ENCODE data around the gene MBD3L3. TPM values are rescaled to one million over a fixed set of nuclear protein-coding genes. Genes with fewer than 3 reads are reported as not detected.

Gene MBD3L3
- total and polyA plus RNA-seq, 9 of the 15 experiments (the other 6 are each of a cell fraction or from before 2014, with no cell fraction given) = not detected

DNA sequence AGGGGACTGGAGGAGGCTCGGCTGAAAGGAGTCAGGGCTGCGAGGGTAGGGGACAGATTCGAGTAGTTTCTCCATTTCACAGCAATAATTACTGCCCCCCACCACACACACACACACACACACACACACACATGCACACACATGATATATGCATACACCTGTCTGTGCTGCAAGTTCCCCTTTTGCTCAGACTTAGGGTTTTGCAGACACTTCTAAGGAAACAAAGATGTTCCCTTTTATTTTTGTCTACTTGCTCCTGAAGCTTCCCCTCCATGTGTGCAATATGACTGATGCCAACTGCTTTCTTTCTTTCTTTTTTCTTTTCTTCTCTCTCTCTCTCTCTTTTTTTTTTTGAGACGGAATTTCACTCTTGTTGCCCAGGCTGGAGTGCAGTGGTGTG is 50.6 kb downstream of the MBD3L3 start (continued):
- TF ChIP-seq, protein P1, sequence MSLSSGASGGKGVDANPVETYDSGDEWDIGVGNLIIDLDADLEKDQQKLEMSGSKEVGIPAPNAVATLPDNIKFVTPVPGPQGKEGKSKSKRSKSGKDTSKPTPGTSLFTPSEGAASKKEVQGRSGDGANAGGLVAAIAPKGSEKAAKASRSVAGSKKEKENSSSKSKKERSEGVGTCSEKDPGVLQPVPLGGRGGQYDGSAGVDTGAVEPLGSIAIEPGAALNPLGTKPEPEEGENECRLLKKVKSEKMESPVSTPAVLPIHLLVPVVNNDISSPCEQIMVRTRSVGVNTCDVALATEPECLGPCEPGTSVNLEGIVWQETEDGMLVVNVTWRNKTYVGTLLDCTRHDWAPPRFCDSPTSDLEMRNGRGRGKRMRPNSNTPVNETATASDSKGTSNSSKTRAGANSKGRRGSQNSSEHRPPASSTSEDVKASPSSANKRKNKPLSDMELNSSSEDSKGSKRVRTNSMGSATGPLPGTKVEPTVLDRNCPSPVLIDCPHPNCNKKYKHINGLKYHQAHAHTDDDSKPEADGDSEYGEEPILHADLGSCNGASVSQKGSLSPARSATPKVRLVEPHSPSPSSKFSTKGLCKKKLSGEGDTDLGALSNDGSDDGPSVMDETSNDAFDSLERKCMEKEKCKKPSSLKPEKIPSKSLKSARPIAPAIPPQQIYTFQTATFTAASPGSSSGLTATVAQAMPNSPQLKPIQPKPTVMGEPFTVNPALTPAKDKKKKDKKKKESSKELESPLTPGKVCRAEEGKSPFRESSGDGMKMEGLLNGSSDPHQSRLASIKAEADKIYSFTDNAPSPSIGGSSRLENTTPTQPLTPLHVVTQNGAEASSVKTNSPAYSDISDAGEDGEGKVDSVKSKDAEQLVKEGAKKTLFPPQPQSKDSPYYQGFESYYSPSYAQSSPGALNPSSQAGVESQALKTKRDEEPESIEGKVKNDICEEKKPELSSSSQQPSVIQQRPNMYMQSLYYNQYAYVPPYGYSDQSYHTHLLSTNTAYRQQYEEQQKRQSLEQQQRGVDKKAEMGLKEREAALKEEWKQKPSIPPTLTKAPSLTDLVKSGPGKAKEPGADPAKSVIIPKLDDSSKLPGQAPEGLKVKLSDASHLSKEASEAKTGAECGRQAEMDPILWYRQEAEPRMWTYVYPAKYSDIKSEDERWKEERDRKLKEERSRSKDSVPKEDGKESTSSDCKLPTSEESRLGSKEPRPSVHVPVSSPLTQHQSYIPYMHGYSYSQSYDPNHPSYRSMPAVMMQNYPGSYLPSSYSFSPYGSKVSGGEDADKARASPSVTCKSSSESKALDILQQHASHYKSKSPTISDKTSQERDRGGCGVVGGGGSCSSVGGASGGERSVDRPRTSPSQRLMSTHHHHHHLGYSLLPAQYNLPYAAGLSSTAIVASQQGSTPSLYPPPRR (CRISPR knock-in tag; IDR thresholded peaks at IDR 0.05; ENCODE audit: borderline replicate concordance) = no peak
- TF ChIP-seq, protein P2, sequence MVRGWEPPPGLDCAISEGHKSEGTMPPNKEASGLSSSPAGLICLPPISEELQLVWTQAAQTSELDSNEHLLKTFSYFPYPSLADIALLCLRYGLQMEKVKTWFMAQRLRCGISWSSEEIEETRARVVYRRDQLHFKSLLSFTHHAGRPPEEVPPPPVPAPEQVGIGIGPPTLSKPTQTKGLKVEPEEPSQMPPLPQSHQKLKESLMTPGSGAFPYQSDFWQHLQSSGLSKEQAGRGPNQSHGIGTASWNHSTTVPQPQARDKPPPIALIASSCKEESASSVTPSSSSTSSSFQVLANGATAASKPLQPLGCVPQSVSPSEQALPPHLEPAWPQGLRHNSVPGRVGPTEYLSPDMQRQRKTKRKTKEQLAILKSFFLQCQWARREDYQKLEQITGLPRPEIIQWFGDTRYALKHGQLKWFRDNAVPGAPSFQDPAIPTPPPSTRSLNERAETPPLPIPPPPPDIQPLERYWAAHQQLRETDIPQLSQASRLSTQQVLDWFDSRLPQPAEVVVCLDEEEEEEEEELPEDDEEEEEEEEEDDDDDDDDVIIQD (CRISPR knock-in tag; IDR thresholded peaks at IDR 0.05) = no peak
- TF ChIP-seq, protein P3, sequence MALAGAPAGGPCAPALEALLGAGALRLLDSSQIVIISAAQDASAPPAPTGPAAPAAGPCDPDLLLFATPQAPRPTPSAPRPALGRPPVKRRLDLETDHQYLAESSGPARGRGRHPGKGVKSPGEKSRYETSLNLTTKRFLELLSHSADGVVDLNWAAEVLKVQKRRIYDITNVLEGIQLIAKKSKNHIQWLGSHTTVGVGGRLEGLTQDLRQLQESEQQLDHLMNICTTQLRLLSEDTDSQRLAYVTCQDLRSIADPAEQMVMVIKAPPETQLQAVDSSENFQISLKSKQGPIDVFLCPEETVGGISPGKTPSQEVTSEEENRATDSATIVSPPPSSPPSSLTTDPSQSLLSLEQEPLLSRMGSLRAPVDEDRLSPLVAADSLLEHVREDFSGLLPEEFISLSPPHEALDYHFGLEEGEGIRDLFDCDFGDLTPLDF (CRISPR knock-in tag; IDR thresholded peaks at IDR 0.05) = no peak
- no peak for TF ChIP-seq ZBTB8A (IDR thresholded peaks at IDR 0.05; ENCODE audit: partially characterized antibody)
- no peak for TF ChIP-seq TRIM28 (IDR thresholded peaks at IDR 0.05)
- no peak for TF ChIP-seq BACH1 (tag; IDR thresholded peaks at IDR 0.05)

Other genes with a start within 250 kb of the MBD3L3 start
- gene ADGRE1, start 171.1 kb downstream of the MBD3L3 start, total RNA-seq (2014; rRNA removed) = 0.08 and 0.09 TPM in 2 replicates
- 0.22 and 0.45 TPM in 2 replicates for gene ADGRE1, start 171.1 kb downstream of the MBD3L3 start, total RNA-seq (2014; rRNA removed; fragmentation: Illumina TruSeq; extraction: Trizol)
- gene ADGRE1, start 171.1 kb downstream of the MBD3L3 start, total RNA-seq (2015; rRNA removed; fragmentation: Illumina TruSeq; extraction: Trizol) = 0.25 and 0.26 TPM in 2 replicates
- 0.07 and 0.49 TPM in 2 replicates for gene ADGRE1, start 171.1 kb downstream of the MBD3L3 start, total RNA-seq (2021)
- 0.19 and 0.25 TPM in 2 replicates for gene ADGRE1, start 171.1 kb downstream of the MBD3L3 start, polyA plus RNA-seq (2011; rRNA removed)
- 0.25 and 0.30 TPM in 2 replicates for gene ADGRE1, start 171.1 kb downstream of the MBD3L3 start, polyA plus RNA-seq (2014; fragmentation: Illumina TruSeq; extraction: Trizol)
- under 1 TPM in 1 of 2 experiments, not detected in 1; 0.28 TPM for gene ADGRE1, start 171.1 kb downstream of the MBD3L3 start, polyA plus RNA-seq (2014; fragmentation: Nextera tagmentation; extraction: Ambion mirVana)
- gene ADGRE1, start 171.1 kb downstream of the MBD3L3 start, polyA plus RNA-seq (2014; rRNA removed) = 0.24 and 0.31 TPM in 2 replicates
- not detected in 2 replicates for gene MBD3L2B, start 37.2 kb downstream of the MBD3L3 start, total RNA-seq (2014; rRNA removed)
- gene MBD3L2B, start 37.2 kb downstream of the MBD3L3 start, total RNA-seq (2014; rRNA removed; fragmentation: Illumina TruSeq; extraction: Trizol) = not detected in 2 replicates
- gene MBD3L2B, start 37.2 kb downstream of the MBD3L3 start, total RNA-seq (2015; rRNA removed; fragmentation: Illumina TruSeq; extraction: Trizol) = not detected in 2 replicates
- not detected in 2 replicates for gene MBD3L2B, start 37.2 kb downstream of the MBD3L3 start, total RNA-seq (2021)
- gene MBD3L2B, start 37.2 kb downstream of the MBD3L3 start, polyA plus RNA-seq (2011; rRNA removed) = not detected in 2 replicates
- gene MBD3L2B, start 37.2 kb downstream of the MBD3L3 start, polyA plus RNA-seq (2014; fragmentation: Illumina TruSeq; extraction: Trizol) = not detected in 2 replicates
- gene MBD3L2B, start 37.2 kb downstream of the MBD3L3 start, polyA plus RNA-seq (2014; fragmentation: Nextera tagmentation; extraction: Ambion mirVana) = not detected
- not detected in 2 replicates for gene MBD3L2B, start 37.2 kb downstream of the MBD3L3 start, polyA plus RNA-seq (2014; rRNA removed)
- not detected in 2 replicates for gene MBD3L5, start 28.1 kb downstream of the MBD3L3 start, total RNA-seq (2014; rRNA removed)
- not detected in 2 replicates for gene MBD3L5, start 28.1 kb downstream of the MBD3L3 start, total RNA-seq (2014; rRNA removed; fragmentation: Illumina TruSeq; extraction: Trizol)
- not detected in 2 replicates for gene MBD3L5, start 28.1 kb downstream of the MBD3L3 start, total RNA-seq (2015; rRNA removed; fragmentation: Illumina TruSeq; extraction: Trizol)
- not detected in 2 replicates for gene MBD3L5, start 28.1 kb downstream of the MBD3L3 start, total RNA-seq (2021)
- not detected in 2 replicates for gene MBD3L5, start 28.1 kb downstream of the MBD3L3 start, polyA plus RNA-seq (2011; rRNA removed)
- not detected in 2 replicates for gene MBD3L5, start 28.1 kb downstream of the MBD3L3 start, polyA plus RNA-seq (2014; fragmentation: Illumina TruSeq; extraction: Trizol)
- not detected for gene MBD3L5, start 28.1 kb downstream of the MBD3L3 start, polyA plus RNA-seq (2014; fragmentation: Nextera tagmentation; extraction: Ambion mirVana)
- not detected in 2 replicates for gene MBD3L5, start 28.1 kb downstream of the MBD3L3 start, polyA plus RNA-seq (2014; rRNA removed)
- gene MBD3L4, start 18.5 kb downstream of the MBD3L3 start, total RNA-seq (2014; rRNA removed) = not detected in 2 replicates
- gene MBD3L4, start 18.5 kb downstream of the MBD3L3 start, total RNA-seq (2014; rRNA removed; fragmentation: Illumina TruSeq; extraction: Trizol) = not detected in 2 replicates
- gene MBD3L4, start 18.5 kb downstream of the MBD3L3 start, total RNA-seq (2015; rRNA removed; fragmentation: Illumina TruSeq; extraction: Trizol) = not detected in 2 replicates
- gene MBD3L4, start 18.5 kb downstream of the MBD3L3 start, total RNA-seq (2021) = not detected in 2 replicates
- gene MBD3L4, start 18.5 kb downstream of the MBD3L3 start, polyA plus RNA-seq (2011; rRNA removed) = not detected in 2 replicates
- not detected in 2 replicates for gene MBD3L4, start 18.5 kb downstream of the MBD3L3 start, polyA plus RNA-seq (2014; fragmentation: Illumina TruSeq; extraction: Trizol)
- gene MBD3L4, start 18.5 kb downstream of the MBD3L3 start, polyA plus RNA-seq (2014; fragmentation: Nextera tagmentation; extraction: Ambion mirVana) = not detected
- gene MBD3L4, start 18.5 kb downstream of the MBD3L3 start, polyA plus RNA-seq (2014; rRNA removed) = not detected in 2 replicates
- gene MBD3L2, start 9.4 kb downstream of the MBD3L3 start, total RNA-seq (2014; rRNA removed) = not detected in 2 replicates
- gene MBD3L2, start 9.4 kb downstream of the MBD3L3 start, total RNA-seq (2014; rRNA removed; fragmentation: Illumina TruSeq; extraction: Trizol) = not detected in 2 replicates
- not detected in 2 replicates for gene MBD3L2, start 9.4 kb downstream of the MBD3L3 start, total RNA-seq (2015; rRNA removed; fragmentation: Illumina TruSeq; extraction: Trizol)
- not detected in 2 replicates for gene MBD3L2, start 9.4 kb downstream of the MBD3L3 start, total RNA-seq (2021)
- gene MBD3L2, start 9.4 kb downstream of the MBD3L3 start, polyA plus RNA-seq (2011; rRNA removed) = not detected in 2 replicates
- gene MBD3L2, start 9.4 kb downstream of the MBD3L3 start, polyA plus RNA-seq (2014; fragmentation: Illumina TruSeq; extraction: Trizol) = not detected in 2 replicates
- not detected for gene MBD3L2, start 9.4 kb downstream of the MBD3L3 start, polyA plus RNA-seq (2014; fragmentation: Nextera tagmentation; extraction: Ambion mirVana)
- gene MBD3L2, start 9.4 kb downstream of the MBD3L3 start, polyA plus RNA-seq (2014; rRNA removed) = not detected in 2 replicates
- 5.1 and 5.7 TPM in 2 replicates for gene ZNF557, start 11.0 kb upstream of the MBD3L3 start, total RNA-seq (2014; rRNA removed)
- gene ZNF557, start 11.0 kb upstream of the MBD3L3 start, total RNA-seq (2014; rRNA removed; fragmentation: Illumina TruSeq; extraction: Trizol) = 5.6 and 7.1 TPM in 2 replicates
- gene ZNF557, start 11.0 kb upstream of the MBD3L3 start, total RNA-seq (2015; rRNA removed; fragmentation: Illumina TruSeq; extraction: Trizol) = 6.6 and 6.7 TPM in 2 replicates
- gene ZNF557, start 11.0 kb upstream of the MBD3L3 start, total RNA-seq (2021) = 5.4 TPM in 2 replicates
- gene ZNF557, start 11.0 kb upstream of the MBD3L3 start, polyA plus RNA-seq (2011; rRNA removed) = 3.5 and 4.0 TPM in 2 replicates
- gene ZNF557, start 11.0 kb upstream of the MBD3L3 start, polyA plus RNA-seq (2014; fragmentation: Illumina TruSeq; extraction: Trizol) = 2.6 and 3.0 TPM in 2 replicates
- 1 to 10 TPM; 3.8 to 4.4 TPM for gene ZNF557, start 11.0 kb upstream of the MBD3L3 start, polyA plus RNA-seq (2014; fragmentation: Nextera tagmentation; extraction: Ambion mirVana)
- gene ZNF557, start 11.0 kb upstream of the MBD3L3 start, polyA plus RNA-seq (2014; rRNA removed) = 2.2 and 2.8 TPM in 2 replicates
- gene INSR, start 235.7 kb upstream of the MBD3L3 start, total RNA-seq (2014; rRNA removed) = 0.41 and 0.94 TPM in 2 replicates
- gene INSR, start 235.7 kb upstream of the MBD3L3 start, total RNA-seq (2014; rRNA removed; fragmentation: Illumina TruSeq; extraction: Trizol) = 0.29 and 0.57 TPM in 2 replicates
- gene INSR, start 235.7 kb upstream of the MBD3L3 start, total RNA-seq (2015; rRNA removed; fragmentation: Illumina TruSeq; extraction: Trizol) = 0.11 and 0.57 TPM in 2 replicates
- gene INSR, start 235.7 kb upstream of the MBD3L3 start, total RNA-seq (2021) = 0.69 and 0.94 TPM in 2 replicates
- 0.60 and 0.83 TPM in 2 replicates for gene INSR, start 235.7 kb upstream of the MBD3L3 start, polyA plus RNA-seq (2011; rRNA removed)
- 0.43 and 0.79 TPM in 2 replicates for gene INSR, start 235.7 kb upstream of the MBD3L3 start, polyA plus RNA-seq (2014; fragmentation: Illumina TruSeq; extraction: Trizol)
- under 1 TPM; 0.04 to 0.07 TPM for gene INSR, start 235.7 kb upstream of the MBD3L3 start, polyA plus RNA-seq (2014; fragmentation: Nextera tagmentation; extraction: Ambion mirVana)
- gene INSR, start 235.7 kb upstream of the MBD3L3 start, polyA plus RNA-seq (2014; rRNA removed) = 0.42 and 0.88 TPM in 2 replicates

Measured in K562 (cell line).